NCI-H69 (cell line): ENCODE data around the gene COX6A2.

Experiments used
- DNase-seq: peaks from one replicate; lab custom pipeline; 2025; lab: John Stamatoyannopoulos, UW

Gene COX6A2

DNA sequence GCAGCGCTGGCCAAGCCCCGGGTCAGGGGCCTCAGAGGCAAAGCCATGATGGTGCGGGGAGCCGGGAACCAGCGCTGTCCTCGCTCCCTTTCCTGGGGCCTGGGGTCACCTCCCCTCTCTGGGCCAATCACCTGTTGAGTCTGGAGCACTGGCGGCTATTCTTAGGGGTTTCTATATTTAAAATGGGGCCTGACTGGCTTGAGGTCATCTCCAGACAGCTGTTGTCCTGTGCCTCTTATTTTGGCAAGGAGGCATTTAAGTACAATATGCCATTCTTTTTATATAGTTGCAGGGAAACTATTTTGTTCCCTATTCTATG, at the start of gene COX6A2:
COX6A2 (minus strand) TSS at position 82 of the 319 bp plus-strand sequence; CDS start at position 47, 35 bp downstream.
- DNase-seq = no peak

DNA sequence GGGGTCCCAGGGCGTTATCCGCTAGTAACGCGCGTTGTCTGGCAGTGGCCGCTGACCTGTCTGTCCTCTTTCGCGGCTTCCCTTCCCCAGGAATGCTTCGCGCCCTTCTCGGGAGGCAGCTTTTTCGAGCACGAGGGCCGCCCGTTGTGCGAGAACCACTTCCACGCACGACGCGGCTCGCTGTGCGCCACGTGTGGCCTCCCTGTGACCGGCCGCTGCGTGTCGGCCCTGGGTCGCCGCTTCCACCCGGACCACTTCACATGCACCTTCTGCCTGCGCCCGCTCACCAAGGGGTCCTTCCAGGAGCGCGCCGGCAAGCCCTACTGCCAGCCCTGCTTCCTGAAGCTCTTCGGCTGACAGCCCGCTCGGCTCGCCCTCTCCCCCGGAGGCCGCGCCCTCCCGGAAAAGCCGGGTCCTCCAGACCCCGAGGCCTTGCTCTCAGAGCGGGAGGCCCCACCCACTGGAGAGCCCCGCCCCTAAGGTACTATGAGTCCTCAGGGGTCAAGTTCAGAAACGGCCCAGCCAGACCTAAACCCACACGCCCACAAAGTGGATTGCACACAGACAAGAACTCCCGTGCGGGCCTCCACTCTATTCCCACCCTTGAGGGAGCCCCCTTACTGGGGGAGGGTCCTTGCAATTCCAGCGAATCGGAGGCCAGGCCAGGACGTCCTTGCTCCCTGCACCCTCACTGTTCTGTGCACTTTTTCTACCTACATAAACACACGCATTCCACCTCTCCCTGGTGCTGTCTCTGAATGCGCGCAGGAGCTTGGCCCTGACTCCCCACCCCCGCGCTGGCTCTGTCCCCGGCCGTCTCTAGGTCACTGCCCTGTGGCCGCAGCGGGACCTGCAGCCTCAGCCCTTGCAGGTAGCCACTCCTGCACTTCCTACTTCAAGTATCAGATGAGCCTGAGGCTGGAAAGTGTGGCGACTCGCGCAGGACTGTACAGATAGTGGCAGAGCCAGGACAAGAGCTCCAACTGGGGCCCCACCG, 49.4 kb upstream of the COX6A2 start:
- no peak for DNase-seq

DNA sequence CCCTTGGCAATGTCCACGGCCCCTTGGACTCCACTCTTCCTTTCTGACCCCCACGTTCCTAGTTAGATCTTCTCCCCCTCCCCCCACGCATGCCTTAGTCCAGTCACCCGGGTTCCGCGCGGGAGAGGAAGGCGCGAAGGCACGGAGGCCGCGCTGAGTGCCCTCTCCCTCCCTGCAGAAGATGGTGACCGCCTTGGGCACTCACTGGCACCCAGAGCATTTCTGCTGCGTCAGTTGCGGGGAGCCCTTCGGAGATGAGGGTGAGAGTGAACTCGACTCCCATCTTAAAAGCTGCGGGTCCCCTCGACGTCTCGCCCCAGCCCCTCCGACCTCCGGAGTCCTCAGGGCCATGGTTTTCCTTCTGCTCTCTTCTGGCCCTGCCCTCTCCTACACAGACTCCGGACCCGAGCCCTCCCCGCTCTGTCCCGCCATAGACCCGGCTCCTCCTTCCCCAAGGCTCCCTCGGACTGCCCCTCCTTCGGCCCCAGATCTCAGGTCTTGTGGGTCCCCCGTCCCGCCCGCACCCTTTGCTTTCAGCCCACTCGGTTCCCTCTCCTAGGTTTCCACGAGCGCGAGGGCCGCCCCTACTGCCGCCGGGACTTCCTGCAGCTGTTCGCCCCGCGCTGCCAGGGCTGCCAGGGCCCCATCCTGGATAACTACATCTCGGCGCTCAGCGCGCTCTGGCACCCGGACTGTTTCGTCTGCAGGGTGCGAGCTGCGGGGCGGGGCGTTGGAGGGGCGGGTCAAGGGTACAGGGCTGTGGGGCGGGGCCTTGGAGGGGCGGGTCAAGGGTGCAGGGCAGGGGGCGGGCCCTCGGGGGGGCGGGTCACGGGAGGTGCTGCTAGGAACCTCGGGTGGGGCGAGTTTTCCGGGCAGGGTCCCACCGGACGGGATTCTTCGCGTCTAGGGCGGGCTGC, 48.4 kb upstream of the COX6A2 start:
- no peak for DNase-seq

DNA sequence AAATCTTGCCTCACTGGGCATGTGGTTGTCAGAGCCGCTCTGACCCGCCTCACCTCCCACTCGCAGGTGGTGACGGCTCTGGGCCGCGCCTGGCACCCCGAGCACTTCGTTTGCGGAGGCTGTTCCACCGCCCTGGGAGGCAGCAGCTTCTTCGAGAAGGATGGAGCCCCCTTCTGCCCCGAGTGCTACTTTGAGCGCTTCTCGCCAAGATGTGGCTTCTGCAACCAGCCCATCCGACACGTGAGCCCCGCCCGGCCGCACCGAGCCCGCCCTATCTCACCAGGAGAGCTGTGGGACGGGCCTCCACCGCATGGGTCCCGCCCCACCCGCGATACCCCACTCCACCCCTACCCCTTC, 47.8 kb upstream of the COX6A2 start:
- DNase-seq = no peak

DNA sequence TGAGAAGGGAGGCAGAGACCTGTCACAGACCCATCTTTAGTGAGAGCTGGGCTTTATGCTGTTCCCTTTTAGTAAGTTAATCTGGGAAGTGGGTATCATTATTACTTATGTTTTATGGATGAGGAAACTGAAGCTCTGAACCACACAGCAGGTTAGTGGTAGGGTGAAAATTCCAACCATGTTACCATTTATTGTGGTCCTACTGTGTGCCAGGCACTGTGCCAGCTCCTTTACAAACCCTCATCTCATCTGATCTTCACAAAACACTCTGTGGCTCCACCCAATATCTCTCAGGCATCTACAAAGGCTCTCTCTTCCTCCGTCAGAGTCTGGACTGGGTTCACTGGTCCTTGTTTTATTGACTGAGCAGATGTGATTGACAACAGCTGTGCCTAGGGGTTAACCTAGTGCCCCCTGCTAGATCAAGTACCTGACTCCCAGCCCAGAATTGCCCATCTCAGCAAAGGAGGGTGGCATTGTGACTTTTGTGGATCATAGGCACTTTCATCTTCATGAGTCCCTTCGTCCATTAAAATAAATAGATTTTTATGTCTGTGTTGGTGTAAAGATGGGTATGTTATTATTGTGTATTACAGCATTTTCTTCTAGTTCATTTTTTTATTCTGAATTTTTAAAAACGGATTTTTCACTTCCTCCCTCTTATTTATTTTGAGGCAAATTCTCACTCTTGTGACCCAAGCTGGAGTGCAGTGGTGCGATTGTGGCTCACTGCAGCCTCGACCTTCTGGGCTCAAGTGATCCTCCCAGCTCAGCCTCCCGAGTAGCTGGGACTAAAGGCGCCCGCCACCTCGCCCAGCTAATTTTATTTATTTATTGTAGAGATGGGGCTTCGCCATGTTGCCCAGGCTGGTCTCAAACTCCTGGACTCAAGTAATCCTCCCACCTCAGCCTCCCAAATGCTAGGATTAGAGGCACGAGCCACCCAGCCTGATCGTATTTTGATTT, 46.9 kb upstream of the COX6A2 start:
- no peak for DNase-seq

DNA sequence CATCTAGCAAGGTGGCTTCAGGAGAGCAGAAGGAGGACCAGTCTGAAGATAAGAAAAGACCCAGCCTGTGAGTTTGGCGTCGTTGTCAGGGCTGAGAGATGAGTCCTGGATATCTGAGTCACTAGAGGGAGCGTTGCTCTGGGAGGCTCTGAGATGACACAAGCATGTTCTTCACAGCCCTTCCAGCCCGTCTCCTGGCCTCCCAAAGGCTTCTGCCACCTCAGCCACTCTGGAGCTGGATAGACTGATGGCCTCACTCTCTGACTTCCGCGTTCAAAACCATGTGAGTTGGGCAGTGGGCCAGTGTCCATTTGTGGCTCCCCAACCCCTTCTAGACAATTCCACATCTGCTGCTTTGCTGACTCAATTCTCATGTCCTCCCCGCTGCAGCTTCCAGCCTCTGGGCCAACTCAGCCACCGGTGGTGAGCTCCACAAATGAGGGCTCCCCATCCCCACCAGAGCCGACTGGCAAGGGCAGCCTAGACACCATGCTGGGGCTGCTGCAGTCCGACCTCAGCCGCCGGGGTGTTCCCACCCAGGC, 46.1 kb upstream of the COX6A2 start:
- DNase-seq = no peak

DNA sequence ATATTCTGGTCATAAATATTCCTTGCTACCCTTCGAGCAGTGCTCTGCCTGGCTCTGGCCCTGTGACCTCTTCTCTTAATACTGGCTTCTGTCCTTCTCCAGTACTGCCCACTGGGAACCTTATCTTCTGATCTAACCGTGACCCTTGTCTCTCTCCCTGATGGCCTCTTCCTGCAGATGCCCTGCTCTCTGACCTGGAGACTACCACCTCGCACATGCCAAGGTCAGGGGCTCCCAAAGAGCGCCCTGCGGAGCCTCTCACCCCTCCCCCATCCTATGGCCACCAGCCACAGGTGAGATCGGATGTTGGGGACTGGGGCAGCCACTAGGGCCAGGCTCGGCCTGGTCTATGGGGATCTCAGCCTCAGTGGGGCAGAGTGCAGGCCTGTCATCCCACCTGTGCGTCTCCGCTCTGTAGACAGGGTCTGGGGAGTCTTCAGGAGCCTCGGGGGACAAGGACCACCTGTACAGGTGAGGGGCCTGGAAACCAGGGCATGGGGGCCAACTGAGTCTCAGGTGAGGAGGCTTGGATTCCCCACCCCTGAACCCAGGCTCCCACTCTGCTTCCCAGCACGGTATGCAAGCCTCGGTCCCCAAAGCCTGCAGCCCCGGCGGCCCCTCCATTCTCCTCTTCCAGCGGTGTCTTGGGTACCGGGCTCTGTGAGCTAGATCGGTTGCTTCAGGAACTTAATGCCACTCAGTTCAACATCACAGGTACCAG, 45.3 kb upstream of the COX6A2 start:
- DNase-seq = no peak

DNA sequence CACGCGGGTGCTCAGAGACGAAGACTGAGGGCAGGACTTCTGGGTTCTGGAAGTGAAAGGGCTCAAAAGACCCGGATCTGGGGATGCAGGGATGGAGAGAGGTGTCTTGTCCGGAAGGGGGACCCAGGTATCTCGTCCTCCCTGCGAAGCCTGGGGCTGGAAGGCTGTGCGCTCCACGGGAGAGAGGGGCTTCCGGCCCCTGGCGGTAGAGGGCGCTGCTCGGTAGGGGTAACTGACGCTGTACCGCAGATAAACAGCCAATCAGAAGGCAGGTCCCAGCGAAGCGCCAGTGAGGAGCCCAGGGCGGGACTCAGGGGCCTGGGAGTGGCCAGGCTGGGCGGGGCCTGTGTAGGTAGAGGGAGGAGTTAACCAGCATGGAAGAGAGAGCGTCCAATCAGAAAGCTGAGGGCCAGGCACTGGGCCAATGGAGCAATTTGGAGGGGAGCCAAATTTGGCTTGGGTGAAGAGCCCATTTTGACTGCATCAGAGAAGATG, 44.6 kb upstream of the COX6A2 start:
- DNase-seq = peak; percentile 87

DNA sequence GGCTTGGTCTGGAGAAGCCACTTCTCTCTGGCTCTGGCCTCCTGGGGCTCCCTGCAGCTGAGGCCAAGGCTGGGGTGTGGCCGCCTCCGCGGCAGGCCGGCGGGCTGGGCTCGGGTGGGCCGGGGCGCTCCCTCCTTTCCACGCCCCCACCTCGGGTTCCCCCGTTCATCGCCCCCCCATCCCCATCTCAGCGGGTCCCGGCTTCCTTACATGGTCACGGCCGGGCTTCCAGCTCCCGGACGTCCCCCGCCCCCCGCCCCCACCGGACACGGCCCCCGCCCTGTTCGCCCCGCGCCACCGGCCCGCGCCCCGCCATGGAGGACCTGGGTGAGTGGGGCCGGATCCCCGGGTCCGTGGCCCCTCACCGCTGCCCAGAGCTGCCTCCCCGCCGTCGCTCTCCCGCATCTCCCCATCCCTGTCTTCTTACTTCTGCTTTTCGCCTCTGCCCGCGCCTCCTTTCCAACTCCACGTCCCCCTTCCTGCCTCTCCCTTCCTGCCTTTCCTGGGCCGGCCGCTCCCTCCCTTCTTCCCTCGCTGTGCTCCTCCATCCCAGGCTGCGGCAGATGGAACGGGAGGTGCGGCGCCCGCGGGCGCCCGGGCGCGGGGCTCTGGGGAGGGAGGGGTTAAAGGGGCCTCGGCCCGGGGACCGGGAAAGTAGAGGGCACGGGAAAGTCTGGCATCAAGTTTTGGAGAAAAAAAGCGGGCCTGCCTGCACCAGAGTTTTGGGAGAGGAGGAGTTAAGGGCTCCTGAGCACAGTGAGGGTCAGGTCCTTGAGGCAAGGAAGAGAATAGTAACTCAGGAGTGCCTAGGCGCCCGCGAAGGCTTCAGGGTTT, 43.9 kb upstream of the COX6A2 start, which contains the start of gene TGFB1I1:
TGFB1I1 (plus strand) TSS at position 278 of the 834 bp plus-strand sequence; CDS start at position 315, 37 bp downstream.
- peak; percentile 51 for DNase-seq

DNA sequence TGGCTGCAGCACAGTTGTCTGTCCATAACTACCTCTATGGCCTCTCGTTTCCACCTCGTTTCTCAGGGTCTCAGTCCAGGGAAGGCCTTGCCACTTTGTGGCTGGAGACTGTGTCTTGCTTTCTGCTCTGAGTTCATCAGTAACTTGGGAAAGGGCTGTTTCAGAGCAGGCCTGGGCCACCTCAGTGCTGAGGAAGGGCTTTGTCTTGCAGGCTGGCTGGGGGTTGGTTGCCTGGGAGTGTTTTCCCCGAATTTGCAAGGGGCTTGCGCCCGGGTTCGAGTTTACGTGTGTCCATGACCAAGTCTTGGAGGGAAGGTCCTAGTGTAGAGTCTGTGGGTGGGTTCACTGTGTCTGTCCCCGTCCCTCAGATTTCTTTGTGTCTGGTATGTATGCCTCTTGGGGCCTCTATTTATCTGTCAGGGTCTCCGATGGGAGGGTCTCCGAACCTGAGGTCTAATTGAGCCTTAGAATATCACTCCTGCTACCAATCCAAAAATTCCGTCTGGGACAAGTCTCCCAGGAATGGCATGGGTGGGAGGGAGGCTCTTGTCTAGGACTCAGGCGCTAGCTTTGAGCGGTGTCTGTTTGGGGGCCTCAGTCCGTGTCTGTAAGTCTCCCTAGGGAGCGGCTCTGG, 43.2 kb upstream of the COX6A2 start:
- no peak for DNase-seq

DNA sequence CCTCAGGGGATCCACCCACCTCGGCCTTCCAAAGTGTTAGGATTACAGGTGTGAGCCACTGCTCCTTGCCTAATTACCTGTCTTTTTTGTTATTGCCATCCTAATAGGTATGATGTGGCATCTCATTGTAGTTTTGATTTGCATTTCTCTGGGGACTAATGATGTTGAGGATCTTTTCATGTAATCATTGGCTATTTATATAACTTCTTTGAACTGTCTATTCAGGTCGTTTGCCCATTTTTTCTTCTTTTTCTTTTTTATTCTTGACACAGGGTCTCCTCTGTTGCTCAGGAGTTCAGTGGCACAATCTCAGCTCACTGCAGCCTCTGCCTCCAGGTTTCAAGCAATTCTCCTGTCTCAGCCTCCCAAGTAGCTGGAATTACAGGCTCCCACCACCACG, 42.5 kb upstream of the COX6A2 start:
- DNase-seq = no peak

DNA sequence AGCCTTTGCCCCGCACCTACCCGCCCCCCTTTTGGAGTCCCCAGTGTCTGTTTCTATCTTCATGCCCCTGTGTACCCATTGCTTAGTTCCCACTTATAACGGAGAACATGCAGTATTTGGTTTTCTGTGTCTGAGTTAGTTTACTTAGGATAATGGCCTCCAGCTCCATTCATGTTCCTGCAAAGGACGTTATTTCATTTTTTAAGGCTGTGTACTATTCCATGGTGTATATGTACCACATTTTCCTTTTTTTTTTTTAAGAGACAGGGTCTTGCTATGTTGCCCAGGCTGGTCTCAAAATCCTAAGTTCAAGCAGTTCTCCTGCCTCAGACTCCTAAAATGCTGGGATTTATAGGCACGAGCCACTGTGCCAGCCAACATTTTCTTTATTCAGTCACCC, 39.7 kb upstream of the COX6A2 start:
- DNase-seq = no peak

DNA sequence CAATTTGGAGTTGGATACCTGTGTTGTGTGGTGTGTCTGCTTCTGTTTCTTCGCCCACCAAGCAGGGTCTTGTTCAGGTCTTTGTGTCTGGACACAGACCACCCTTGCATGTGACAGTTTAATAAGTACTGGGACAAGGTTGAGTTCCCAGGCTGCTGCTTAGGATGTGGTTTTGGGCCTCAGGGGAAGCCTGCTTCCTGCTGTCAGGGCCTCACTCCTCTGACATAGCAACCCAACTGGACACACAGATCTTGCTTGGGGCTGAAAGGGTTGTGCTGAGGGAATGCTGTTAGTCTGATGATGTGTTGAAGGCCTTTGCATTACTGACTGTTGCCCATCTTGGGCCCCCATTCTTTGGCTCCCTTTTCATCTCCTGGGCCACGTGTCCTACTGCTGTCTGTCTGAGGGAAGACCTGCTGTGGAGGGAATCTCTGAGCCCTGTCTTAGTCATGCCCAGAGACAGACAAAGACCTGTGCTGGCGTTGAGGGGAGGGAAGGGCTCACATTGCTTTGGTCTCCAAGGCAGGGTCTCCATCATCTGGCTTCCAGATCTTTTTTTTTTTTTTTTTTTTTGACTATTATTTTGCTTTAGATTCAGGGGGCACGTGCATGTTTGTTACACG, 39.1 kb upstream of the COX6A2 start:
- no peak for DNase-seq

DNA sequence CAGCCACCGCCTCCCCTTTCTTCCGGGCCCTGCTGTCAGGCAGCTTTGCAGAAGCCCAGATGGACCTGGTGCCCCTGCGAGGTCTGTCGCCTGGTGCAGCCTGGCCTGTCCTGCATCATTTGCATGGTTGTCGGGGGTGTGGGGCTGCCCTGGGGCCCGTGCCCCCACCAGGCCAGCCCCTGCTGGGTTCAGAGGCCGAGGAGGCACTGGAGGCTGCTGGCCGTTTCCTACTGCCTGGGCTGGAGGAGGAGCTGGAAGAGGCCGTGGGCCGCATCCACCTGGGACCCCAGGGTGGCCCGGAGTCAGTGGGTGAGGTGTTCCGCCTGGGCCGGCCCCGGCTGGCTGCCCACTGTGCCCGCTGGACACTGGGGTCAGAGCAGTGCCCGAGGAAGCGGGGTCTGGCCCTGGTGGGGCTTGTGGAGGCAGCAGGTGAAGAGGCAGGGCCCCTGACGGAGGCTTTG, 38.3 kb upstream of the COX6A2 start:
- no peak for DNase-seq

DNA sequence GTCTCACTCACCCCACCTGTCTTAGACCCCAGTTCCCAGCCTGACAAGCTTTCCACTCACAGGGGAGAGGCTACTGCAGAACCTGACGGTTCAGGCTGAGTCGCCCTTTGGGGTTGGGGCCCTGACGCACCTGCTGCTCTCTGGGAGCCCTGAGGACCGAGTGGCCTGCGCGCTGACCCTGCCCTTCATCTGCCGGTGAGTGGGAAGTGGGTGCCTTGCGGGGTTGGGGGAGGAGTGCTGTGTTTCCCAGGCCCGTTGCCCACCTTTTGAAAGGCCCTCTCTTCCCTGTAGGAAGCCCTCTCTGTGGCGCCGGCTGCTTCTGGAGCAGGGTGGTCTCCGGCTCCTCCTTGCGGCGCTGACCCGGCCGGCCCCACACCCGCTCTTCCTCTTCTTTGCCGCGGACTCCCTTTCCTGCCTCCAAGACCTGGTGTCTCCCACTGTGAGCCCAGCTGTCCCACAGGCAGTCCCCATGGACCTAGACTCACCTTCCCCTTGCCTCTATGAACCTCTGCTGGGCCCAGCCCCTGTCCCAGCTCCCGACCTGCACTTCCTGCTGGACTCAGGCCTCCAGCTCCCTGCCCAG, 37.7 kb upstream of the COX6A2 start:
- DNase-seq = no peak

DNA sequence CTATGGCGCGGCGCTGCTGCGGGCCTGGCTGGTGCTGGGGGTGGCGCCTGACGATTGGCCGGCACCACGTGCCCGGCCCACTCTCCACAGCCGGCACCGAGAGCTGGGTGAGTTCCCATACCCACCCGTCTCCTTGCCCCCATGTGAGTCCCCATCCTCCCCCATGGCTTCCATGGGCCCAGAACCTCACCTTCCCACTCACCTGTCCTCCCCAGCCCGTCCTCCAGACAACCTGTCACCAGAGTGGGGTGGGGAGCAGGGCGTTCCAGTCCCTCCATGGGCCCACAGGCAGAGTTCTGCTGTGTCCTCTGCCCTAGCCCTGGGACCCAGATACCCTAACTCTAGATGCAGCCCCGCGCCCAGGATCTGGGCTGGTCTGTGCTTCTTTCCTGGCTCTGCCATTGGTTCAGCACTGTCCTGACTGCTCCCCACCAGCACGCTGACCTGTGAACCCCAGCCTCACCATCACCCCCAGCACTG, 36.7 kb upstream of the COX6A2 start:
- DNase-seq = no peak

DNA sequence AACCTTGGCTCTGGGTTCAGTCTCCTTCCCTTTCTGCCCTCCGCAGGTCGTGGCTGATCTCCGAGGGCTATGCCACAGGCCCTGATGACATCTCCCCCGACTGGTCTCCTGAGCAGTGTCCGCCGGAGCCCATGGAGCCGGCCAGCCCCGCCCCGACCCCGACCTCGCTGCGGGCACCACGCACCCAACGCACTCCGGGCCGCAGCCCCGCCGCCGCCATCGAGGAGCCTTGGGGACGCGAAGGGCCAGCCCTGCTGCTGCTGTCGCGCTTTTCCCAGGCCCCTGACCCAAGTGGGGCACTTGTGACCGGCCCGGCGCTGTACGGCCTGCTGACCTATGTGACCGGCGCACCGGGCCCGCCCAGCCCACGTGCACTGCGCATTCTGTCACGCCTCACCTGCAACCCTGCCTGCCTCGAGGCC, 36.2 kb upstream of the COX6A2 start:
- no peak for DNase-seq
